Measurements from ENCODE around the gene GALNT11.
"Not testable (repeated sequence)": the region's sequence is repeated elsewhere in the genome, so short reads cannot be mapped to it uniquely, and the experiment has no call there.

GALNT11 gene

GRCh38 chr7:152027491-152028365 lies 2.3 kb downstream of the GALNT11 start:
- not testable (repeated sequence) for DNase-seq (ENCODE audit: low spot score)

GRCh38 chr7:152030059-152030458 lies 4.6 kb downstream of the GALNT11 start:
- peak; percentile 9 for DNase-seq (ENCODE audit: low spot score)

- not testable (repeated sequence) for DNase-seq (ENCODE audit: low spot score)
Measured at GRCh38 chr7:152030639-152031038, 5.2 kb downstream of the GALNT11 start.

- DNase-seq (ENCODE audit: low spot score) = no peak
Measured at GRCh38 chr7:152035817-152036216, 10.3 kb downstream of the GALNT11 start.

- DNase-seq (ENCODE audit: low spot score) = not testable (repeated sequence)
Measured at GRCh38 chr7:152038410-152038809, 12.9 kb downstream of the GALNT11 start.

- DNase-seq (ENCODE audit: low spot score) = not testable (repeated sequence)
Measured at GRCh38 chr7:152043086-152043485, 17.6 kb downstream of the GALNT11 start.

- DNase-seq (ENCODE audit: low spot score) = not testable (repeated sequence)
Measured at GRCh38 chr7:152044909-152045308, 19.4 kb downstream of the GALNT11 start.

GRCh38 chr7:152046531-152046930 lies 21.1 kb downstream of the GALNT11 start:
- no peak for DNase-seq (ENCODE audit: low spot score)

- no peak for DNase-seq (ENCODE audit: low spot score)
Measured at GRCh38 chr7:152048051-152048450, 22.6 kb downstream of the GALNT11 start.

- no peak for DNase-seq (ENCODE audit: low spot score)
Measured at GRCh38 chr7:152050547-152050971, 25.1 kb downstream of the GALNT11 start.

GRCh38 chr7:152051968-152052367 lies 26.5 kb downstream of the GALNT11 start:
- DNase-seq (ENCODE audit: low spot score) = no peak

GRCh38 chr7:152052771-152053170 lies 27.3 kb downstream of the GALNT11 start:
- DNase-seq (ENCODE audit: low spot score) = no peak

GRCh38 chr7:152054367-152055230 lies 29.1 kb downstream of the GALNT11 start:
- no peak for DNase-seq (ENCODE audit: low spot score)

GRCh38 chr7:152056621-152057274 lies 31.3 kb downstream of the GALNT11 start:
- no peak for DNase-seq (ENCODE audit: low spot score)

GRCh38 chr7:152059311-152059710 lies 33.8 kb downstream of the GALNT11 start:
- no peak for DNase-seq (ENCODE audit: low spot score)

- DNase-seq (ENCODE audit: low spot score) = not testable (repeated sequence)
Measured at GRCh38 chr7:152061086-152061485, 35.6 kb downstream of the GALNT11 start.

GRCh38 chr7:152063192-152063591 lies 37.7 kb downstream of the GALNT11 start:
- DNase-seq (ENCODE audit: low spot score) = not testable (repeated sequence)

- not testable (repeated sequence) for DNase-seq (ENCODE audit: low spot score)
Measured at GRCh38 chr7:152063821-152064220, 38.3 kb downstream of the GALNT11 start.

GRCh38 chr7:152065800-152066344 lies 40.4 kb downstream of the GALNT11 start:
- DNase-seq (ENCODE audit: low spot score) = not testable (repeated sequence)

- no peak for DNase-seq (ENCODE audit: low spot score)
Measured at GRCh38 chr7:152072421-152072820, 46.9 kb downstream of the GALNT11 start.

GRCh38 chr7:152073352-152073751 lies 47.9 kb downstream of the GALNT11 start:
- DNase-seq (ENCODE audit: low spot score) = no peak

GRCh38 chr7:152074673-152075072 lies 49.2 kb downstream of the GALNT11 start:
- DNase-seq (ENCODE audit: low spot score) = no peak
